Measurements from ENCODE around the gene RYK. TPM values are rescaled to one million over a fixed set of nuclear protein-coding genes. Genes with fewer than 3 reads are reported as not detected.

The RYK gene
- total RNA-seq, 1 donor from 2014 or later, result 57.1 TPM

- Histone ChIP-seq H3K9ac (ENCODE audit: low read length) (no peak overlapping the region), H3K4me1 (ENCODE audit: insufficient read depth, low read length) (no peaks in the 10 kb centered on the region), H2AFZ (ENCODE audit: low read depth, low read length) (no peak overlapping the region), H3K79me2 (ENCODE audit: insufficient read depth, low read length) (no peaks in the 10 kb centered on the region), H4K20me1 (ENCODE audit: insufficient read depth, low read length) (peaks cover 9% of the 10 kb centered on the region), H3K27ac (ENCODE audit: low read depth, low read length) (no peak overlapping the region), H3K4me3 (ENCODE audit: insufficient read depth, low read depth, low read length) (no peak overlapping the region), H3K27me3 (ENCODE audit: insufficient read depth, low read length) (no peaks in the 10 kb centered on the region), H3K36me3 (ENCODE audit: insufficient read depth, low read length) (peaks cover 37% of the 10 kb centered on the region), H3K9me3 (ENCODE audit: insufficient read depth, low read depth, low read length) (no peaks in the 10 kb centered on the region), H3K4me2 (ENCODE audit: low read length) (no peak overlapping the region)
- Mint-ChIP-seq H3K36me3 (ENCODE audit: low read depth, unreplicated experiment) (peaks cover 25% of the 10 kb centered on the region), H3K27ac (ENCODE audit: unreplicated experiment) (no peak overlapping the region), H3K27me3 (ENCODE audit: low read depth, unreplicated experiment) (no peaks in the 10 kb centered on the region), H3K9me3 (ENCODE audit: unreplicated experiment) (no peaks in the 10 kb centered on the region), H3K4me3 (ENCODE audit: unreplicated experiment) (no peak overlapping the region), H3K4me1 (ENCODE audit: low read depth, unreplicated experiment) (peaks cover 3% of the 10 kb centered on the region)
- DNase-seq (ENCODE audit: low read depth), result no peak
- no peak for FAIRE-seq
- no peak for TF ChIP-seq CTCF (IDR thresholded peaks at IDR 0.05; ENCODE audit: insufficient read depth, low read depth, low read length)
- TF ChIP-seq EZH2 (IDR thresholded peaks at IDR 0.05; ENCODE audit: insufficient read depth, low read length), result no peak
These were observed 96.9 kb downstream of the RYK start for GRCh38 chr3:134153761-134154160.

- Mint-ChIP-seq H3K36me3 (ENCODE audit: low read depth, unreplicated experiment) (peaks cover 35% of the 10 kb centered on the region), H3K4me3 (ENCODE audit: unreplicated experiment) (no peak overlapping the region), H3K9me3 (ENCODE audit: unreplicated experiment) (peaks cover under 1% of the 10 kb centered on the region), H3K4me1 (ENCODE audit: low read depth, unreplicated experiment) (peaks cover 6% of the 10 kb centered on the region), H3K27ac (ENCODE audit: unreplicated experiment) (no peak overlapping the region), H3K27me3 (ENCODE audit: low read depth, unreplicated experiment) (no peaks in the 10 kb centered on the region)
- FAIRE-seq (no peak), DNase-seq (ENCODE audit: low read depth) (no peak)
- Histone ChIP-seq H3K9me3 (ENCODE audit: insufficient read depth, low read depth, low read length) (no peaks in the 10 kb centered on the region), H4K20me1 (ENCODE audit: insufficient read depth, low read length) (peaks cover 11% of the 10 kb centered on the region), H3K79me2 (ENCODE audit: insufficient read depth, low read length) (no peaks in the 10 kb centered on the region), H3K4me1 (ENCODE audit: insufficient read depth, low read length) (no peaks in the 10 kb centered on the region), H3K4me2 (ENCODE audit: low read length) (no peak overlapping the region), H3K27me3 (ENCODE audit: insufficient read depth, low read length) (no peaks in the 10 kb centered on the region), H3K4me3 (ENCODE audit: insufficient read depth, low read depth, low read length) (no peak overlapping the region), H3K9ac (ENCODE audit: low read length) (no peak overlapping the region), H3K27ac (ENCODE audit: low read depth, low read length) (no peak overlapping the region), H2AFZ (ENCODE audit: low read depth, low read length) (no peak overlapping the region), H3K36me3 (ENCODE audit: insufficient read depth, low read length) (peaks cover 16% of the 10 kb centered on the region)
- TF ChIP-seq CTCF (IDR thresholded peaks at IDR 0.05; ENCODE audit: insufficient read depth, low read depth, low read length) (no peak), EZH2 (IDR thresholded peaks at IDR 0.05; ENCODE audit: insufficient read depth, low read length) (no peak)
These were observed 100.2 kb downstream of the RYK start for GRCh38 chr3:134150476-134150875.

GRCh38 chr3:134149286-134149685 is 101.4 kb downstream of the RYK start:
- no peak overlapping the region for H2AFZ ChIP-seq (ENCODE audit: low read depth, low read length)
- H3K4me1 ChIP-seq (ENCODE audit: insufficient read depth, low read length), result no peaks in the 10 kb centered on the region
- H3K9me3 Mint-ChIP-seq (ENCODE audit: unreplicated experiment), result peaks cover 2% of the 10 kb centered on the region
- TF ChIP-seq EZH2 (IDR thresholded peaks at IDR 0.05; ENCODE audit: insufficient read depth, low read length) (no peak), CTCF (IDR thresholded peaks at IDR 0.05; ENCODE audit: insufficient read depth, low read depth, low read length) (no peak)
- no peak overlapping the region for H3K27ac ChIP-seq (ENCODE audit: low read depth, low read length)
- H3K4me2 ChIP-seq (ENCODE audit: low read length), result no peak overlapping the region
- H3K36me3 ChIP-seq (ENCODE audit: insufficient read depth, low read length), result peaks cover 10% of the 10 kb centered on the region
- peaks cover 36% of the 10 kb centered on the region for H3K36me3 Mint-ChIP-seq (ENCODE audit: low read depth, unreplicated experiment)
- no peak overlapping the region for H3K4me3 ChIP-seq (ENCODE audit: insufficient read depth, low read depth, low read length)
- no peak overlapping the region for H3K9ac ChIP-seq (ENCODE audit: low read length)
- no peak overlapping the region for H3K27ac Mint-ChIP-seq (ENCODE audit: unreplicated experiment)
- peaks cover 12% of the 10 kb centered on the region for H3K4me1 Mint-ChIP-seq (ENCODE audit: low read depth, unreplicated experiment)
- H4K20me1 ChIP-seq (ENCODE audit: insufficient read depth, low read length), result peaks cover 11% of the 10 kb centered on the region
- DNase-seq (ENCODE audit: low read depth) (no peak), FAIRE-seq (no peak)
- no peaks in the 10 kb centered on the region for H3K27me3 Mint-ChIP-seq (ENCODE audit: low read depth, unreplicated experiment)
- H3K79me2 ChIP-seq (ENCODE audit: insufficient read depth, low read length), result no peaks in the 10 kb centered on the region
- H3K4me3 Mint-ChIP-seq (ENCODE audit: unreplicated experiment), result no peak overlapping the region
- H3K27me3 ChIP-seq (ENCODE audit: insufficient read depth, low read length), result no peaks in the 10 kb centered on the region
- H3K9me3 ChIP-seq (ENCODE audit: insufficient read depth, low read depth, low read length), result no peaks in the 10 kb centered on the region
